Measurements from ENCODE around the gene GP2.

The GP2 gene

DNA sequence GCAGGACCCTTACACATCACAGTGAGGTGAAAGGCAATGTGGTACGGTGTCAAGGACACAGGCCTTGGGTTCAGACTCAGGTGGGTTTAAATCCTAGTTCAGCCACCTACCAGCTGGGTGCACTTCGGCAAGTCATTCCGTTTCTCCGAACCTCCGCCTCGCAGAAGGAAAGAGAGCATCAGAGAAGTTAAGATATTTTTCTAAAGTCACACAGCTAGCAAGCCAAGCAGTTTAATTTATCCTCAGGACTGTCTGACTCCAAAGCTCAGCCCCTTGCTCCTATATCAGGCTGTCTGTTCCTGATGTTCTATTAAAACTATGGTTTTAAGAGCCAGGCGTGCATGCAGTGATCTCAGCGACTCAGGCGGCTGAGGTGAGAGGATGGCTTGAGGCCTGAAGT is 65.1 kb downstream of the GP2 start:
- peaks cover 4% of the 10 kb centered on the region for H3K27me3 ChIP-seq
- no peaks in the 10 kb centered on the region for H3K36me3 ChIP-seq
- TF ChIP-seq, protein P1, sequence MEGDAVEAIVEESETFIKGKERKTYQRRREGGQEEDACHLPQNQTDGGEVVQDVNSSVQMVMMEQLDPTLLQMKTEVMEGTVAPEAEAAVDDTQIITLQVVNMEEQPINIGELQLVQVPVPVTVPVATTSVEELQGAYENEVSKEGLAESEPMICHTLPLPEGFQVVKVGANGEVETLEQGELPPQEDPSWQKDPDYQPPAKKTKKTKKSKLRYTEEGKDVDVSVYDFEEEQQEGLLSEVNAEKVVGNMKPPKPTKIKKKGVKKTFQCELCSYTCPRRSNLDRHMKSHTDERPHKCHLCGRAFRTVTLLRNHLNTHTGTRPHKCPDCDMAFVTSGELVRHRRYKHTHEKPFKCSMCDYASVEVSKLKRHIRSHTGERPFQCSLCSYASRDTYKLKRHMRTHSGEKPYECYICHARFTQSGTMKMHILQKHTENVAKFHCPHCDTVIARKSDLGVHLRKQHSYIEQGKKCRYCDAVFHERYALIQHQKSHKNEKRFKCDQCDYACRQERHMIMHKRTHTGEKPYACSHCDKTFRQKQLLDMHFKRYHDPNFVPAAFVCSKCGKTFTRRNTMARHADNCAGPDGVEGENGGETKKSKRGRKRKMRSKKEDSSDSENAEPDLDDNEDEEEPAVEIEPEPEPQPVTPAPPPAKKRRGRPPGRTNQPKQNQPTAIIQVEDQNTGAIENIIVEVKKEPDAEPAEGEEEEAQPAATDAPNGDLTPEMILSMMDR (IDR thresholded peaks at IDR 0.05) = no peak
- H3K4me3 ChIP-seq (ENCODE audit: low read depth in 1 of 2, low read length in 1 of 2) = no peak overlapping the region
- H3K4me1 ChIP-seq (ENCODE audit: control insufficient read depth in 1 of 2, insufficient read depth in 1 of 2, low read depth in 1 of 2, low read length in 1 of 2) = peaks cover 0 to 4% of the 10 kb centered on the region in 2 experiments
- no peaks in the 10 kb centered on the region for H3K9me3 ChIP-seq
- no peak overlapping the region for H3K27ac ChIP-seq

DNA sequence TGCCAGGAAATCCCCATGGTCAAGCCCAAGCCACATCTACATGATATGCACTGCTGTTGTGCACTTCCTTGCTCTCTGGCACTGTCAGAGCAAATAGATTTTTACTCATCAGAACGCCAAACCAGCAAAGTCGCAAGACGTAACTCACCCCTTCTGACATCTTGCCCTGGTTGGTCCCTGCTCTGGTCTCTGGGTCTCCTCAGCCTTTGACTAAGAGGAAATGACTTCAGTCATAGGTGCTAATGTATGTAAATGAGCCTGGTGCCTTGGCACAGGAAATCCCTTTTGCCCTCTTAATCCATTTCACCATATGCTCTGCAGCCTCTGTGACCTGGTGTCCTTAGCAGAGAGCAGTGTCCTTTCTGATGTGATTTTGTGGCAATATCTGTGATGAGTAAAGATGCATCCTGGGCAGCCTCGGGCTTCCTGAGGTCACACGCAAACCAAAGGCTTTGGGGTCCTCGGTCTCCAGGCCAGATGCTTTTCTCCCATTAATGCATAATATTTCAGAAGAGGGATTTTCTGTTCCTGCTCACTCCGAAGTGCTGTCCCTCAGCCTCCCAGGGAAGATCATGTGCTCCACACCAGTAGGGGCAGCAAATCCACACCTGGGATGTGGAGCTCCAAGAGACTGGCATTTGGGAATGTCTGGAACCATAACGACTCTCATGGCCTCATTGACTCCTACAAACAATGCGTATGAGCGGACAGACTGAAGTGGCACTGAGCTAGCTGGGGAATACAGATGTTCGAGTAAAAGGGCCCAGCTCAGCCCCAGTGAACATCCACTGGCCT is 66.9 kb downstream of the GP2 start:
- no peaks in the 10 kb centered on the region for H3K27me3 ChIP-seq
- no peaks in the 10 kb centered on the region for H3K9me3 ChIP-seq
- TF ChIP-seq, protein P1 (IDR thresholded peaks at IDR 0.05) = no peak
- no peak overlapping the region for H3K4me3 ChIP-seq (ENCODE audit: low read depth in 1 of 2, low read length in 1 of 2)
- no peaks in the 10 kb centered on the region for H3K36me3 ChIP-seq
- H3K27ac ChIP-seq = no peak overlapping the region
- H3K4me1 ChIP-seq (ENCODE audit: control insufficient read depth in 1 of 2, insufficient read depth in 1 of 2, low read depth in 1 of 2, low read length in 1 of 2) = peaks cover 0 to 4% of the 10 kb centered on the region in 2 experiments
